Central memory CD4-positive, alpha-beta T cell (primary cell): ENCODE results near the gene DOK6.

ENCODE experiments used
- DNase-seq: peaks from one replicate; pipeline ENCODE4 v3.0.0; 2022

The DOK6 gene

DNA sequence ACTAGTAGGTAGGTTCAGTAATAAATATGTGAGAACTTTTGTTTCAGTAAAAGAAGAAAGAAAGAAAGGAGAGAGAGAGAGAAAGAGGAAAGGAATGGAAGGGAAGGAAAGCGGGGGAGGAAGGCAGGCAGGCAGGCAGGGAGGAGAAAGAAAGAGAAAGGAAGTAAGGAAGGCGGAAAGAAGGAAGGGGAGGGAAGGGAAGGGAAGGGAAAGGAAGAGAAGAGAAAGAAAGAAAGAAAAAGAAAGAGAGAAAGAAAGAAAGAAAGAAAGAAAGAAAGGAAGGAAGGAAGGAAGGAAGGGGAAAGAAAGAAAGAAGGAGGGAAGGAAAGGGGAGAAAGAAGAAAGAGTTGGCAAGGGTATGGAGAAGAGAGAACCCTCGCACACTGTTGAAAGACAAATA lies 479.4 kb downstream of the DOK6 start:
- no peak for DNase-seq

DNA sequence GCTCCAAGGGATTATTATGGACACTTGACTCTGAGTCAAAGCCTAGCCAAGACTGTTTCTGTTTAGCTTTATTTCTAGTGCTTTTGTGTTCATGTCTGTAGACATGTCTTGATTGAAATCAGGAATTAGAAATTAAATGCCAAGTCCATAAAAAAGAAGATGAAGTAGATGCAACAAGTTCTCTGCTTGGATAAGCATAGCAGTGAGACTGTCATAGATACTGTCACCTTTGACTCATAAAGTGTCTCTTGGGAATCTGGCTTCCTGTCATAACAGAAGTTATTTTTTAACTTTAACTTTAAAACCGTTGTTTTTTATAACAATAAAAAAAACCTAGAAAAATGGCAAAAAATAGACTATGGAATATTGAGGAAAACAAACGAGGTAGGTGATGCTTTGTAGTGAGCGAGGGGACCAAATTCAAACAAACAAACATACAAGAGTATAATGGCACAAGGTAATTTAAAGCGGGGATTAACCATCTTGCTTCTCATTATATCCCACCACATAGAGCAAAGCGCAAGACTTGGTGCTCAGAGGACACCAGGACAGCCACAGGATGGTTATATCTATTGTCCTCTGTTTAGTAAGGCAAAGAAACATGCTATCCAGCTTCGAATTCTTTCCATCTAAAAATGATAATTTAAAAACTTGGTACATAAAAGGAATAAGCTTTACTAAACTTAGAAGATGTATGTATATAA lies 482.4 kb downstream of the DOK6 start:
- DNase-seq = no peak

DNA sequence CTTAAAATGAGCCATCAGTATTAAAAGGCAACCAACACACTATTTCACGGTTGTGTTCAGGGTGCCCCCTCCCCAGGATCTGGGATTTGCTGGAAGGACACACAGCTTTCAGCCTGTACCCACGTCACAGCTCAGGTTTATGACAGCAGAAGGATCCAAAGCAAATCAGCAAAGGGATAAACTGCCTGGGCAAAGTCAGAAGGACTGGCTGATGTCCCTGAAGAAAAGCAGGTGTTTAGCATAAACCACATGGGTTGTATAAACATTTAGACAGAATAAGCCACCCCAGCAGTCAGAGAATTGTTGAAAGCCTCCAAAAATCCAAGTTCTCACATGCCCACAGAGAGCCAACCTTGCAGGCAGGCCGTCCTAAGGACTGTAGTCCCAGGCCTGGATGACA lies 483.1 kb downstream of the DOK6 start:
- DNase-seq = no peak

DNA sequence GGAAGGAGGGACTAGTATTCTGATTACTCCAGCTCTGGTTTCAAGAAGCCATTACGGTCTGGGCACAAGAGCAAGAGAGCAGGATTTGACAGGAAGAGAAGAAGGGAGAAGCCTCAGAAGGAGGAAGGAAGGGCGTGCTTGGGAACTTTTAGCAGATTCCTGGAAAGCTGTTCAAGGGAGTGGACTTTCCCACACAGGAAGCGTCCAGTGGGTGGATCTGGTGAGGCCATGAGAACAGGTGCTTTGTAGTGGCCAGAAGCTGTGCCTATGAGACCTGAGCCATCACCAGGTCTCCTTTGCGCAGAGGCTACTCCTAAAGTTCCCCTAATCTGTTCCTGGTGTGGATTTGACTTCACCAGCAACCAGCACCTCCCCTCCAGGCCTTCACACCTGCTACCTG lies 484.7 kb downstream of the DOK6 start:
- no peak for DNase-seq

DNA sequence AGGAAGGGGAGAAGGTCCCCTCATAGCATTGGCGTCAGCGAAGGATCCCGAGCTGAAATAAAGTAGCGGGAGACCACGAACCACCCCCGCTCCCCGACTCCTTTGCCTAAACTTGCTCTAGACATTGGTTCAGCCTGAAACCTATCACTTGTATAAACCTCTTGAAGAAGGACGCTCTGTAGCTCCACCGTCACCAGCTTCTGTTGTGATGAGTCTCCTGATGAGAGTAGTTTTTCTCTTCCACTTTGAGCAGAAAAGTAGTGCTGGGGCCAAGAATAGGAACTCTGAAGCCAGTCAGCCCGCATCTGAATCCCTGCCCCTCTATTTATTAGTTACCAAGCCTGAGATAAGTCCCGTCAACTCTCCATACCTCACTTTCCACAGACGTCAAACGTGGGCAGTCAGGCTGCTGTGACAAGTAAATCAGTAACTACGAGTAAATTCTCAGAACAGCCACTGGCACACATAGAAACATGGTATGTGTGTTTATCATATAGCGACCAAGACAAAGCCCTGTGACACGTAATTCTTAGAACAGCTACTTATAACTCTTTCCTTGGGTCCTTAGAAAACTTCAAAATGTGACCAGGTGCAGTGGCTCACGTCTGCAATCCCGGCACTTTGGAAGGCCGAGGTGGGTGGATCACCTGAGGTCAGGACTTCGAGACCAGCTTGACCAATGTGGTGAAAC lies 485.3 kb downstream of the DOK6 start:
- DNase-seq = peak; percentile 29

DNA sequence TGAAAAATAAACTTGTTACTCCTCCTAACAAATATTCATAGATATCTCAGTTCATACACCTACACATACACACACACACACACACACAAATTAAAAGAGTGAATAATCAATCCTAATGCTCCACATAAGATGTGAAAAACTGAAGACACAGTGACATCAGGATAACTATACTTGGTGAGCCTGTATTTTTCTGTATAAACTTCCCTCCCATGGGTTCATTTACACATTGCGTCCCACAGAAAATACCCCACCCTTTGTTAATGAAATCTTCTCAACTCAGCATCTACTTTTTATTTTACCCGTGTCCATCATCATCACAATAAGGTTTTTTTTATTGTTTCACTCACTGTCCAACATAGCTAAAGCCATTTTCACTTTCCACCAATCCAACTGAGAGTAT lies 486.6 kb downstream of the DOK6 start:
- DNase-seq = no peak

DNA sequence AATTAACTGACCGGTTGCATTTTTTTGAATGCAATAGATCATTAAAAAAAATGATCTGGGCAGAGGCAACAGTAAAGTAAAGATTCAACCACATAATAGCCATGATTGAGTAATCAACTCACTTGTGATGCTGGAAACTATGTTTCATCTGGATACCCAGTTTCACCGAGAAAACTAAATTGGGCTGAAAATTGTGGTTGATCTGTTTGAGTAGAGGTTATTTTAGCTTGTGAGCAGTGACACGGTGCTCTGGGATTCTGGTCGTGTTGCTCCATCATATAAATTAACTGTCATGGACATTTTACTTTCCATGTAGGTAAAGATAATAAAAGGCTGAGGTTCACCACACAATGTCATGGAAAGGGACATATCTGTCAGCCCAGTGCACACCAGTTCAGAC lies 488.3 kb downstream of the DOK6 start:
- DNase-seq = no peak

DNA sequence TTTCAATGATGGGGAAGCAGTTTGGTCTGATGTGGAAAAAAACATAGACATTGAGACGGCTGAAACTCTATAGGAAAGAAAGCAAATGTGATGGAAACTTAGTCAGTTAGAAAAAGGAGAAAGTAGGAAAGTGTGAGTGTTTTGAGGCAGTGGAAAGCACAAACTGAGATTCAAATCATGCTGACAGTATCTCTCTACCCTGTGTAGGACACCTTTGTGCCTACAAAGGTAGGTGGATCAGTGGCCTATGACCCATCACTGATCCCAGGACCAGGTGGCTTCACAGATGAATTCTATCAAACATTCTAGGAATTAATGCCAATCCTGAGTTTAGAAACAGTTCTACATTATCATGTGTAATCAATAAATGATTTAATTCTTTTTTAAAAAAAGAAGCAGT lies 489.9 kb downstream of the DOK6 start:
- DNase-seq = no peak

DNA sequence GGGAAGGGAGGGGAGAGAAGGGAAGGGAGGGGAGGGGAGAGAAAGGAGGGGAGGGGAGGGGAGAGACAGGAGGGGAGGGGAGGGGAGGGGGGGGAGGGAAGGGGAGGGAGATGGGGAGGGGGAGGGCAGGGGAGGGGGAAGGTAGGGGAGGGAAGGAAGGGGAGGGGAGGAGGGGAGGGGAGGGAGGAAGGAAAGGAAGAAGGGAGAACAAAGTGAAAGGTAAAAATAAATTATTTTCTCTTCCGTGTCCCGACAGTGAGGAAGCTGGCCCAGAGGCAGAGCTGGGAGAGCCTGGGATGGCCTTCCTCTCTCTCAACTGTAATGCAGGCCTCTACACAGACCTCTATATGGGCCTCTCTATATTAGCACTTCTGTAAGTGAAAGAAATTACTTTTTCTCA lies 493.8 kb downstream of the DOK6 start:
- no peak for DNase-seq

DNA sequence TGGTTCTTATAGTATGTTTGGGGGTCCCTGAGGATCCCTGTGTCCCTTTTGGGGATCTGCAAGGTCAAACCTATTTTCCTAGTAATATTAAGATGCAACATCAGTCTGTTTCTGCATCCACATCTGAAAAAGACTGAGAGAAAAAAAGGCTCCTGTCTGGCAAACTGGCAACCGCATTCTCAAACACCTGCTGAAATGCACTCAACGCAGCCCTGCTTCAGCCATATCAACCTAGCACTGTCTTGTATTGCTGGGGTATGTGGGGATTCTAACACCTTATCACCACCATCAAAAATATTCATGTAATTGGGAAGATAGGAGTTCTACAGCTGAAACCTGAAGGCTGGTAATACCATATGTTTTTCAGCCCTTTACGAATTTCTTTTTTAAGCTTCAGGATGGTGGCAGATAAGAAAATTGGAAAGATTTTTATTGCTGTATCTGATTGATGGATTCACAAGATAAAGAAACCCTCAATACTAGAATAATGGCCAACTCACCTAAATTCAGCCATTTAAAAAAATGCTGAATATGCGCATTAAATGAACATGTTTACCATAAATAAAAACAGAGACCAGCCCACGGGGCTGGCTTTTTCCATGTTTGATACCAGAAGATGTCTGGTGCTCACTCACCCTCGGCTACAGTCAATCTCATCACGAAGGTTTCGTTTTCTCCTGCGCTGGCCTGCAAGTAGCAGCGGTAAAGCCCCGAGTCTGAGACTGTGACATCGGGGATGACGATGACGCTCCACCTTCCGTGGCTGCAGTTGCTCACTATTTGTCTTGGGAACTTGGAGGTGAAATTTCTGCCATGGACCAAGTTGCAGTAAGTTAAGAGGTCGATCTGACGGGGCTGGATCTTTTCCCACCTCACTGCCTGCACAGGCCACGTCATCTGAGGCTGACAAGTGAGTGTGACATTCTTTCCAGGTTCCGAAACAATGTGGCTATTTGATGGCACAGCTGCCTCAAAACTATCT lies 494.7 kb downstream of the DOK6 start:
- peak; percentile 38 for DNase-seq

DNA sequence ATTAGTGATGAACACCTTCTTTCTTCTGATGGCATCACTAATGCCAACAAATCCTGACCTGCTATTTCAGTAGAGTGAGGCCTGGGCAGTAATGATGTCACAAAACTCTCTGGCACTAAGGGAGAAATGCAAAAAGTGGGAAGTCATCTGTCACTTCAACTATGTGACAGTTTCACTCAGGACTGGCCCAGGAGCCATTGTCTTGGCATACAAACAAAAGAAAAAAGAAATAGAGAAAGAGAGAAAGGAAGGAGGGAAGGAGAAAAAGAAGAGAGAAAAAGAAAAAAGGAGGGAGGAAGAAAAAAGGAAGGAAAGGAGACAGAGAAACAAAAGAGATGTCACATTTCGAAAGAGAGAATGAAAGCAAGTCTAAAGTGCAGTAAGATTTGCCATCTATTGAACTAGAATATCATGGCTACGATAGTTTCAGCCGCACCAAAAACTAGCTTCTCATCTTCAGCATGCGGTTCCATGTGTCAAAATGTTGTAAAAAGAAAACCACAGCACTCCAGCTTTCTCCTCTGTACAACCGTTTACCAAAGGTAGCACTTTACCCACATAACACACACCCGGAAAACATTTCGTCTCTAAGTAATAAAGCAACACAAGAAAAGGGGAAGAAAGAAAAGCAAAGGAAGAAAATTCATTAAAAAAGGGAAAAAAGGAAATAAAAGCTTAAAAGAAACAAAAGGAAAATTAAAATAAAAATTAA lies 496.9 kb downstream of the DOK6 start:
- peak; percentile 57 for DNase-seq

DNA sequence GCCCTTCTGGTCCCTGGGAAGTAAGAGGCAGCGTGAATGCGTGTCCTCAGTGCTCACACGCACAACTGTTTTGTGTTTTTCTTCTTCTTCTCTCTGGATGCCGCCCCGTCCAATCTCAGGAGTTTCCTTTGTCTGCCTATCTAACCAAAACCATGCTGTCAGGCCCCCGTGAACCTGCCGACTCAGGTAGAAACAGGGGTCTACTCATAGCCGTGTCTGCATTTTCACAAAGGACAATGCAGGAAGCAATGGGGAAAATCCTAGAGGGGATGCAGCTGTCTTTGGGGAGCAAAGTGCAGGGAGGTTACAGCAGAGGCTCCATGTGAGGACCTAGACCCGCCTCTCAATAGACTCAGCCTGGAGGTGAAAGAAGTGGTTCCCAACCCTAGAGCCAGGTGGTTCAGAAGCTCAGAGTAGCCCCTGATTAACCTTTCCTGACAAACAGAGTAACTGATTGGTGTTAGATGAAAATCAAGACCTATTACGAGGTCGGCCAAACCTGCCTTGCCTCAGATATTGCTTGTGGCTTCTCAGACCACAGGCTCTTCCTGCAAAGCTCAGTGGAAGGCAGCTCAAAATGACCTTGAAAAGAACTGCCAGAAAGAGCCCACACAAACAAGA lies 497.7 kb downstream of the DOK6 start:
- peak; percentile 18 for DNase-seq
